IPS-15b (cell line): Measurements from ENCODE around the gene ERBB4.

Experiments
- H3K27me3 ChIP-seq: one replicate; pipeline ENCODE4 v1.6.1; 2013; ENCODE audit warnings: low read length; ENCODE audit not compliant: control insufficient read depth, insufficient read depth
- H3K36me3 ChIP-seq: one replicate; pipeline ENCODE4 v1.6.1; 2013; ENCODE audit warnings: low read length; ENCODE audit not compliant: control insufficient read depth, insufficient read depth
- H3K4me1 ChIP-seq: one replicate; pipeline ENCODE4 v1.6.1; 2013; ENCODE audit warnings: mild to moderate bottlenecking, low read length; ENCODE audit not compliant: control insufficient read depth, insufficient read depth
- H3K4me3 ChIP-seq: one replicate; pipeline ENCODE4 v1.5.1; 2013; ENCODE audit warnings: low read depth, low read length
- H3K9ac ChIP-seq: one replicate; pipeline ENCODE4 v1.6.1; 2013; ENCODE audit warnings: low read depth, mild to moderate bottlenecking, low read length
- H3K9me3 ChIP-seq: one replicate; pipeline ENCODE4 v1.6.1; 2013; ENCODE audit warnings: mild to moderate bottlenecking, low read length; ENCODE audit not compliant: control insufficient read depth, insufficient read depth

The ERBB4 gene

DNA sequence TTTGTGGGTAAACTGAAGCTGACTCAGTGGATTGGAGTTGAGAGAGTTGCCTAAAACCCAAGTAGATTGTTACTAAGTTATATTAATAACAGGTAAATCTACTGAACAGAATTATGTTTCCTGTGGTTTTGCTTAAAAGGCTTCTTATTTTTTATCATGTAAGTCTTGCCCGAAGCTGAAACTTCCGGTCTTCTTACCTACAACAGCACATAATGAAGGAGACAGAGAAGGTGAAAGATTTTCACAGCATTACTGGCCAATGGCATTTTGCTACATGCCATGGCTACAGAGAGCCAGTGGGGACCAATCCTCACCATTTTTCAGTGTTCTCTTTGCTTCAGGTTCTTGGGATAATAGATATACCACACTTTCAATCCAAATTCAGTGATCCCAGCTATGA is 220.0 kb downstream of the ERBB4 start:
- no peak overlapping the region for H3K9ac ChIP-seq
- H3K27me3 ChIP-seq = no peaks in the 10 kb centered on the region
- H3K9me3 ChIP-seq = no peaks in the 10 kb centered on the region
- no peak overlapping the region for H3K4me3 ChIP-seq
- no peaks in the 10 kb centered on the region for H3K4me1 ChIP-seq
- no peaks in the 10 kb centered on the region for H3K36me3 ChIP-seq

DNA sequence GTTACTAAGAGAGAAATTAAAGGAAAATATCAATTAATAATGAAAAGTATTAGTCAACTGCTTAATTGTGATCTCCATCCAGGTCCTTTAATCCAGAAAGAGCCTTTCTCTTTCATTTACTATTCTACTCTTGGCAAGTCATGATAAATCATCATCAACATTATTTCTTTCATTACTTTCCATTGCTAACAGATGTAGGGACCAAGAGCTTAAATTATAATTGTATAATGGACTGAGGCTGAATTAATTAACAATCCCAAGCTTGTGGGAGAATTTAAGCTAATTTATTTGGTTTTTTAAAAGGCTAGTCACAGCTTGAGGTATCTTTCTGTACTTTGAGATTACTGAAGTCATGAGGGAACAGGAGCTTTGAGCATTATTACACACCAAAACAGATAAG is 223.9 kb downstream of the ERBB4 start:
- Histone ChIP-seq H3K4me3 (no peak overlapping the region), H3K9ac (no peak overlapping the region), H3K36me3 (no peaks in the 10 kb centered on the region), H3K4me1 (no peaks in the 10 kb centered on the region), H3K27me3 (no peaks in the 10 kb centered on the region), H3K9me3 (no peaks in the 10 kb centered on the region)

DNA sequence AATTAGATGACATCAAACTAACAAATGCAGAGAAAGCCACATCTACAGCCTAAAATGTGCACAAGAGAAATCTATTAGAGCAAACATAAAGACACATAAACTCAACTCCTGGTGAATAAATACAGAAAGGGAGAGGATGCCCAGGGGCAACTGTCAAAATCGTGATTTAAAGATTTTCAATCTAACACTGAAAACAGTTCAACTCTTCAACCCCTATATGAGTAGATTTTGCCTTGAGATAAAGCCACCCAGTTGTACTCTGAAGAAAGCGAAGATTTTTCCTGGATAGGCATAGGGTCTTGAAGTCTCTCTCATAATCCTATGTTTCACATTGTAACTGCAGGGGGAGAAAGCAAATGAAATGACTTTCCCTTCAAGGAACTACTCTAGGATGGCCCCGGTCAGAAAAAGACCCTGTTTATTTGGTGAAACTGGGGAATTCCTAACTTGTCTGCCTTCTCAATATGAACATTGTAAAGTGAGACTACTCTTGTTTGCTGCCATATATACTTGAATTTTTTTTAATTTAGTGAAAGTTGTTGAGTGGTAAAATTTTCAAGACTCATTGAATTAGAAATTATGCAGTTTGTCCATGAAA is 226.7 kb downstream of the ERBB4 start:
- H3K36me3 ChIP-seq = no peaks in the 10 kb centered on the region
- H3K9me3 ChIP-seq = no peaks in the 10 kb centered on the region
- H3K9ac ChIP-seq = no peak overlapping the region
- H3K4me3 ChIP-seq = no peak overlapping the region
- no peaks in the 10 kb centered on the region for H3K4me1 ChIP-seq
- no peaks in the 10 kb centered on the region for H3K27me3 ChIP-seq

GRCh38 chr2:212299943-212300342 is 238.7 kb downstream of the ERBB4 start:
- no peak overlapping the region for H3K9ac ChIP-seq
- H3K27me3 ChIP-seq = no peaks in the 10 kb centered on the region
- no peak overlapping the region for H3K4me3 ChIP-seq
- H3K4me1 ChIP-seq = no peaks in the 10 kb centered on the region
- no peaks in the 10 kb centered on the region for H3K36me3 ChIP-seq
- no peaks in the 10 kb centered on the region for H3K9me3 ChIP-seq

GRCh38 chr2:212299333-212299732 is 239.3 kb downstream of the ERBB4 start:
- no peaks in the 10 kb centered on the region for H3K27me3 ChIP-seq
- no peaks in the 10 kb centered on the region for H3K9me3 ChIP-seq
- H3K9ac ChIP-seq = no peak overlapping the region
- H3K4me1 ChIP-seq = no peaks in the 10 kb centered on the region
- no peaks in the 10 kb centered on the region for H3K36me3 ChIP-seq
- no peak overlapping the region for H3K4me3 ChIP-seq

DNA sequence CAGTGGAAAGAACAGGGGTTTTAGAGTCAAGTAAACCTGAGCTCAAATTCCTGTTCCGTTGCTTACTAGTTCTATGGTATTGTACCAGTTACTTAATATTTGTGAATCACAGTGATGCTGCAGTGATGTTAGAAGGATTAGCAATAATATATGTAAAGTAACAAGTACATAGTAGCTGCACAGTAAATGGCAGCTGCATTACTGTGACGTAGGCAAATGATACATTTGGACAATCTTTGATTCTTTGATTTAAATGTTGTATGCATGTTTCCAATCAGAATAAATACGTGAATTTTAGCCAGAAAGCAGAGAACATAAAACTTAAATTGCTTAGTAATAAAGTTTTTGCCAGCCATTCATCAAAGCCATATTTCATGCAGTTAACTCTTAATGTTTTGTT is 243.0 kb downstream of the ERBB4 start:
- Histone ChIP-seq H3K36me3 (no peaks in the 10 kb centered on the region), H3K27me3 (no peaks in the 10 kb centered on the region), H3K4me1 (no peaks in the 10 kb centered on the region), H3K4me3 (no peak overlapping the region), H3K9me3 (no peaks in the 10 kb centered on the region), H3K9ac (no peak overlapping the region)

GRCh38 chr2:212294816-212295215 is 243.8 kb downstream of the ERBB4 start:
- Histone ChIP-seq H3K4me1 (no peaks in the 10 kb centered on the region), H3K36me3 (no peaks in the 10 kb centered on the region), H3K4me3 (no peak overlapping the region), H3K9ac (no peak overlapping the region), H3K27me3 (no peaks in the 10 kb centered on the region), H3K9me3 (no peaks in the 10 kb centered on the region)

GRCh38 chr2:212289301-212289700 is 249.3 kb downstream of the ERBB4 start:
- H3K36me3 ChIP-seq = no peaks in the 10 kb centered on the region
- no peaks in the 10 kb centered on the region for H3K9me3 ChIP-seq
- H3K4me1 ChIP-seq = no peaks in the 10 kb centered on the region
- no peak overlapping the region for H3K4me3 ChIP-seq
- H3K9ac ChIP-seq = no peak overlapping the region
- H3K27me3 ChIP-seq = no peaks in the 10 kb centered on the region

DNA sequence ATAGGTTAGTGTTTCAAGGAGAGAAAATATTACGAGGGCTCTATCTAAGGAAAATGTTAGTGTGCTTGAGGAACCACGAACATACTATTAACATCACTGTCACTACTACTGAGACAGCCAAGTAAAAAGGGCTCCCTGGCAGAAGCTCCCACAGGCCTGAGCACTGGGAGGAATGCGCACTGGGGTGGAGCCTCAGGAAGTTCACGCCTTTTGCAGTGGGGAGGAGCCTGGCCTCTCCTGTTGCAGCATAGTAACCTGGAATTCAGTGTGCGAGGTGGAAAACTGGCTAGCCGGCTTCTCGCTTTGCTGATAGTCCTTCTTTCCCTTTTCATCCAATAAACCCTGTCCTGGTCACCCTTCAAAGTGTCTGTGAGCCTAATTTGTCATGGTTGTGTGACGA is 250.3 kb downstream of the ERBB4 start:
- Histone ChIP-seq H3K9ac (no peak overlapping the region), H3K4me1 (no peaks in the 10 kb centered on the region), H3K9me3 (no peaks in the 10 kb centered on the region), H3K36me3 (no peaks in the 10 kb centered on the region), H3K27me3 (no peaks in the 10 kb centered on the region), H3K4me3 (no peak overlapping the region)

- H3K9me3 ChIP-seq = no peaks in the 10 kb centered on the region
Measured at GRCh38 chr2:212284166-212284565, 254.4 kb downstream of the ERBB4 start.

DNA sequence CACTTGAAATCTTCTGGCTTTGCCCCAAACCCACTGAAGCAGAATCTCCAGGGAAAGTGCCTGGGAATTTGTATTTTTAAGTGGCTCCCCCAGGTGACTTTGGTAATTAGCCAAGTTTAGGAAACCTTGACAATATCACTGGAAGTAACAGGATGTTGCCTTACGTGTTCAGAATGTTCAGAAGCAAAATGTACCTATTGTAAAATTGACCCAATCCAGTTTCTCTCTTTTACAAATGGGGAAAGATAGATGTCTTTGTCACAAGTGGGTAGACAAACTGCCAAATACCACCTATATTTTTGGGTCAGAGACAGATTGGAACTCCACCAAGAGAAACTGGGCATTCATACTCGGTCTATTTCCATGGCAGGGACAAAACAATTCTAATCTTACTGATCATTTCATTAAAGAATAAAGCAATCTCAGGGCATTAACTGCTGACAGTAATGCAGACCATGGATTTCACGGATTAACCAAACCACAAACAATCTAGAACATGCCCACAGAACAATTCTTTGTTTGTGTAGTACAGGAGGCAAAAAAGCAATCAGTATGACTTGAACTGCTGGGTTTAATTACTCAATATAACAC is 255.8 kb downstream of the ERBB4 start:
- Histone ChIP-seq H3K9me3 (no peaks in the 10 kb centered on the region), H3K27me3 (no peaks in the 10 kb centered on the region), H3K4me1 (no peaks in the 10 kb centered on the region), H3K9ac (no peak overlapping the region), H3K4me3 (no peak overlapping the region), H3K36me3 (no peaks in the 10 kb centered on the region)

More at GRCh38 chr2:212284166-212284565, 254.4 kb downstream of the ERBB4 start:
- H3K36me3 ChIP-seq = no peaks in the 10 kb centered on the region
- H3K4me1 ChIP-seq = no peaks in the 10 kb centered on the region
- no peaks in the 10 kb centered on the region for H3K27me3 ChIP-seq
- H3K4me3 ChIP-seq = no peak overlapping the region
- H3K9ac ChIP-seq = no peak overlapping the region

DNA sequence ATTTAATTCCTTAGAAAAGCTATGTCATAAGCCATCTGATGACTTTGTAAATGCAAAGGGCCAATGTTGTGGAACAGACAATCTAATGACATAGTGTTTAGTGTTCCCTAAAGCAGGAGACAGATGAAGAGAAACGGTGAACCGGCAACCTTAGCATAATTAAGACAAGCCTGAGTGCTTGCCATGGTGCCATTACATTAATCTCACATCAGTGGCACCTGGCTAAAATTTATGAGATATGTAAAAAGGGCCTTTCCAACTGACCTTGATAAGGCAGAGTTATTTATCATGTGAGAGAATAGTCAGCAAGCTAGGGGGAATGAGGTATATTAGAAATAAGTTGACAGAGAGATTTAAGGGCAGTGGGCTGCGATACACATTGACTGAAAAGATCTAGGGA is 261.8 kb downstream of the ERBB4 start:
- Histone ChIP-seq H3K9me3 (no peaks in the 10 kb centered on the region), H3K9ac (no peak overlapping the region), H3K36me3 (no peaks in the 10 kb centered on the region), H3K4me1 (no peaks in the 10 kb centered on the region), H3K27me3 (no peaks in the 10 kb centered on the region), H3K4me3 (no peak overlapping the region)
